ENCODE data around the gene ERFE.

Gene ERFE

GRCh38 chr2:238135601-238136150 lies 23.1 kb upstream of the ERFE start:
- TF ChIP-seq CTCF (IDR thresholded peaks at IDR 0.05): no peak
- H3K4me3 ChIP-seq: no peak overlapping the region
- intact Hi-C loops (cut with DNase I; ENCODE audit: low total_unique reads): loop anchor here (5.0 kb wide), 1 partner anchor 278 kb away; the partner anchor contains the start of gene RAMP1
- peaks cover 0 to 1% (median under 1%) of the 10 kb centered on the region in 3 donors for H3K36me3 ChIP-seq
- no peak for DNase-seq
- no peak overlapping the region for H3K27ac ChIP-seq
- H3K9me3 ChIP-seq: no peaks in the 10 kb centered on the region
- H3K4me1 ChIP-seq: peaks cover 0 to 44% (median 35%) of the 10 kb centered on the region in 4 donors
- H3K27me3 ChIP-seq: no peaks in the 10 kb centered on the region

- H3K4me1 ChIP-seq: peaks cover 0 to 57% (median 46%) of the 10 kb centered on the region in 4 donors
- intact Hi-C loops (cut with DNase I; ENCODE audit: low total_unique reads): loop anchor here (5.0 kb wide), 1 partner anchor 280 kb away; the partner anchor contains the start of gene RAMP1
- no peak for TF ChIP-seq CTCF (IDR thresholded peaks at IDR 0.05)
- peak; percentile 45 to 89 for DNase-seq
- H3K27ac ChIP-seq: peak overlapping the region; percentile 71 to 91
- H3K9me3 ChIP-seq: no peaks in the 10 kb centered on the region
- H3K36me3 ChIP-seq: peaks cover 8 to 9% (median 8%) of the 10 kb centered on the region in 3 donors
- H3K27me3 ChIP-seq: no peaks in the 10 kb centered on the region
- H3K4me3 ChIP-seq: no peak overlapping the region
These were observed 21.8 kb upstream of the ERFE start for GRCh38 chr2:238136820-238137537.

- TF ChIP-seq CTCF (IDR thresholded peaks at IDR 0.05): no peak
- intact Hi-C loops (cut with DNase I; ENCODE audit: low total_unique reads): loop anchor here (5.0 kb wide), 1 partner anchor 281 kb away; the partner anchor contains the start of gene RAMP1
- H3K27ac ChIP-seq: peak overlapping the region; percentile 71 to 91
These were observed 20.9 kb upstream of the ERFE start for GRCh38 chr2:238137885-238138284.

GRCh38 chr2:238138331-238139195 lies 20.2 kb upstream of the ERFE start, which contains the start of gene KLHL30:
KLHL30 (plus strand) TSS chr2:238138668; CDS start chr2:238140755, 2,087 bp downstream.
- TF ChIP-seq CTCF (IDR thresholded peaks at IDR 0.05): no peak
- Histone ChIP-seq H3K4me1 (peaks cover 0 to 73% (median 62%) of the 10 kb centered on the region in 4 donors), H3K4me3 (peak within 1 kb of the TSS; percentile 58 to 64), H3K9me3 (no peaks in the 10 kb centered on the region), H3K27ac (peak within 1 kb of the TSS; percentile 71 to 91), H3K27me3 (no peaks in the 10 kb centered on the region), H3K36me3 (peaks cover 8 to 9% (median 8%) of the 10 kb centered on the region in 3 donors)
- peak; percentile 57 to 92 for DNase-seq
- intact Hi-C loops (cut with DNase I; ENCODE audit: low total_unique reads): loop anchor here (5.0 kb wide), 1 partner anchor 281 kb away; the partner anchor contains the start of gene RAMP1

More at GRCh38 chr2:238137885-238138284, 20.9 kb upstream of the ERFE start:
- no peaks in the 10 kb centered on the region for H3K9me3 ChIP-seq
- H3K4me3 ChIP-seq: peak overlapping the region in 1 of 2 donors; percentile 64
- peaks cover 0 to 67% (median 55%) of the 10 kb centered on the region in 4 donors for H3K4me1 ChIP-seq
- H3K36me3 ChIP-seq: peaks cover 8 to 9% (median 8%) of the 10 kb centered on the region in 3 donors
- no peaks in the 10 kb centered on the region for H3K27me3 ChIP-seq
- DNase-seq: no peak
